Liver (tissue), 9 donors: Measurements from ENCODE around the gene ACTR10. TPM values are rescaled to one million over a fixed set of nuclear protein-coding genes. Genes with fewer than 3 reads are reported as not detected.
A peak's percentile ranks its signal among the peaks of the same experiment; 100 is the strongest.

Experiments
- DNase-seq: peaks from one replicate; pipeline ENCODE4 v3.0.0-alpha.2; 2017; ENCODE audit warnings: low spot score
- H3K27ac ChIP-seq, 2 donors: one replicate each; pipeline ENCODE4 v1.7.0; 2013; ENCODE audit warnings: inconsistent platforms in 2 of 2, low read length in 2 of 2, control low read depth in 1 of 2, low read depth in 1 of 2, mild to moderate bottlenecking in 1 of 2
- H3K27me3 ChIP-seq, 4 donors: one replicate each; pipeline versions ENCODE4 v1.6.1 to v1.7.0; 2013; ENCODE audit warnings: low read length in 3 of 4, inconsistent platforms in 1 of 4, mild to moderate bottlenecking in 1 of 4, moderate library complexity in 1 of 4; ENCODE audit not compliant: control insufficient read depth in 4 of 4, insufficient read depth in 4 of 4
- H3K36me3 ChIP-seq, 4 donors: one replicate each; pipeline versions ENCODE4 v1.6.1 to v1.7.0; 2013; ENCODE audit warnings: low read length in 3 of 4, mild to moderate bottlenecking in 3 of 4, low read depth in 1 of 4, moderate library complexity in 1 of 4; ENCODE audit not compliant: control insufficient read depth in 4 of 4, insufficient read depth in 3 of 4
- H3K4me1 ChIP-seq, 4 donors: one replicate each; pipeline versions ENCODE4 v1.6.1 to v1.7.0; 2013; ENCODE audit warnings: low read length in 3 of 4, mild to moderate bottlenecking in 3 of 4, moderate library complexity in 1 of 4; ENCODE audit not compliant: control insufficient read depth in 4 of 4, insufficient read depth in 4 of 4
- H3K4me3 ChIP-seq, 3 donors: one replicate each; pipeline versions ENCODE4 v1.6.1 to v1.7.0; 2013; ENCODE audit warnings: low read length in 3 of 3, control low read depth in 1 of 3, low read depth in 1 of 3, mild to moderate bottlenecking in 1 of 3
- H3K9ac ChIP-seq, 2 donors: one replicate each; pipeline ENCODE4 v1.7.0; 2013; ENCODE audit warnings: low read length in 2 of 2, mild to moderate bottlenecking in 2 of 2, moderate library complexity in 2 of 2, control low read depth in 1 of 2, low read depth in 1 of 2
- H3K9me3 ChIP-seq, 4 donors: one replicate each; pipeline versions ENCODE4 v1.6.1 to v1.7.0; 2013; ENCODE audit warnings: low read length in 3 of 4; ENCODE audit not compliant: control insufficient read depth in 4 of 4
- CTCF ChIP-seq: fragments of 150-350 bp; IDR thresholded peaks from 2 replicates; pipeline ENCODE4 v1.5.1; 2017; ENCODE audit warnings: improper control_type of control experiment, low read depth, low read length; ENCODE audit not compliant: missing input control
- EGR1 ChIP-seq, 2 donors: IDR thresholded peaks; 2 replicates each; pipeline ENCODE4 v1.6.1; 2016 to 2018; ENCODE audit warnings: antibody characterized with exemption in 2 of 2, low read depth in 2 of 2
- FOXA1 ChIP-seq: IDR thresholded peaks from 2 replicates; pipeline ENCODE4 v1.6.1; 2016; ENCODE audit warnings: antibody characterized with exemption
- FOXA2 ChIP-seq: IDR thresholded peaks from 2 replicates; pipeline ENCODE4 v1.6.1; 2016; ENCODE audit warnings: antibody characterized with exemption
- GABPA ChIP-seq, 2 donors: IDR thresholded peaks in 1 of 2; conservative IDR thresholded peaks in 1 of 2; 2 replicates each; pipeline ENCODE4 v1.6.1; 2016; ENCODE audit warnings: antibody characterized with exemption in 2 of 2, mild to moderate bottlenecking in 1 of 2, moderate library complexity in 1 of 2
- HNF4A ChIP-seq, 2 donors: conservative IDR thresholded peaks; 2 replicates each; pipeline ENCODE4 v1.6.1; 2016; ENCODE audit warnings: antibody characterized with exemption in 2 of 2, mild to moderate bottlenecking in 2 of 2
- HNF4G ChIP-seq: IDR thresholded peaks from 2 replicates; pipeline ENCODE4 v1.6.1; 2016; ENCODE audit warnings: antibody characterized with exemption
- NR2F2 ChIP-seq: IDR thresholded peaks from 2 replicates; pipeline ENCODE4 v1.6.1; 2016; ENCODE audit warnings: antibody characterized with exemption
- REST ChIP-seq: IDR thresholded peaks from 2 replicates; pipeline ENCODE4 v1.6.1; 2016; ENCODE audit warnings: antibody characterized with exemption, mild to moderate bottlenecking
- RXRA ChIP-seq, 2 donors: IDR thresholded peaks; 2 replicates each; pipeline ENCODE4 v1.6.1; 2017 to 2018; ENCODE audit warnings: antibody characterized with exemption in 2 of 2, mild to moderate bottlenecking in 1 of 2
- SP1 ChIP-seq: IDR thresholded peaks from 2 replicates; pipeline ENCODE4 v1.6.1; 2018; ENCODE audit warnings: antibody characterized with exemption, mild to moderate bottlenecking
- TAF1 ChIP-seq: conservative IDR thresholded peaks from 2 replicates; pipeline ENCODE4 v1.6.1; 2016; ENCODE audit warnings: antibody characterized with exemption, mild to moderate bottlenecking
- YY1 ChIP-seq: IDR thresholded peaks from 2 replicates; pipeline ENCODE4 v1.6.1; 2016; ENCODE audit warnings: antibody characterized with exemption, mild to moderate bottlenecking
- ZBTB33 ChIP-seq: IDR thresholded peaks from 2 replicates; pipeline ENCODE4 v1.6.1; 2016; ENCODE audit warnings: antibody characterized with exemption
- WGBS: extraction: QIAGEN DNeasy Blood & Tissue Kit; methylation state at CpG from one replicate; pipeline ENCODE4 v1.1.7; 2013; 5-methylcytosine and 5-hydroxymethylcytosine counted together
- polyA plus RNA-seq, 2 donors: library from polyadenylated mRNA; stranded (reverse) in 1 of 2; unstranded in 1 of 2; fragments of 200-250 nt in 1 of 2; fragments of >200 nt in 1 of 2; fragmentation: Nextera tagmentation in 1 of 2; extraction: Ambion mirVana in 1 of 2; gene quantifications; one replicate each; pipeline versions ENCODE4 v1.2.1 to v1.2.3, GENCODE V29; 2013 to 2015
- total RNA-seq, 2 donors: library from RNA; depleted of rRNA; stranded (reverse); fragments of >200 nt; gene quantifications; one replicate each; pipeline ENCODE4 v1.2.3, GENCODE V29; 2014
- TF ChIP-seq, protein P1 (sequence below): IDR thresholded peaks from 2 replicates; pipeline ENCODE4 v1.6.1; 2016; ENCODE audit warnings: antibody characterized with exemption
- TF ChIP-seq, protein P2 (sequence below): IDR thresholded peaks from 2 replicates; pipeline ENCODE4 v1.6.1; 2016; ENCODE audit warnings: antibody characterized with exemption
- donor health status: healthy.
- donor health status: healthy.
- donor health status: healthy.
- donor health status: healthy.
- donor health status: healthy.

The ACTR10 gene
- total and polyA plus RNA-seq, 4 donors, result 19.2 to 42.0 (median 25.2) TPM

GRCh38 chr14:58280954-58281787 lies 81.2 kb downstream of the ACTR10 start:
- peak overlapping the region in 1 of 2 donors; percentile 10 for H3K9ac ChIP-seq
- WGBS, result 24% methylated on average over 4 of the region's 4 CpGs
- H3K9me3 ChIP-seq, result no peaks in the 10 kb centered on the region
- H3K36me3 ChIP-seq, result peaks cover 7 to 19% (median 13%) of the 10 kb centered on the region in 4 donors
- H3K27ac ChIP-seq, result peak overlapping the region; percentile 61 to 79
- DNase-seq, result no peak
- TF ChIP-seq YY1 (peak; percentile 49), GABPA (IDR thresholded peaks at IDR 0.05 in 1 of 2, conservative IDR thresholded peaks at IDR 0.05 in 1 of 2) (no peak), SP1 (peak; percentile 54), TAF1 (no peak), CTCF (no peak), REST (peak; percentile 38), RXRA (IDR thresholded peaks at IDR 0.05) (peak in 1 of 2 donors; percentile 5)
- TF ChIP-seq, protein P1, sequence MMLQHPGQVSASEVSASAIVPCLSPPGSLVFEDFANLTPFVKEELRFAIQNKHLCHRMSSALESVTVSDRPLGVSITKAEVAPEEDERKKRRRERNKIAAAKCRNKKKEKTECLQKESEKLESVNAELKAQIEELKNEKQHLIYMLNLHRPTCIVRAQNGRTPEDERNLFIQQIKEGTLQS, result peak; percentile 7
- H3K4me1 ChIP-seq, result peaks cover 10 to 46% (median 38%) of the 10 kb centered on the region in 4 donors
- H3K4me3 ChIP-seq, result no peak overlapping the region
- H3K27me3 ChIP-seq, result no peaks in the 10 kb centered on the region

DNA sequence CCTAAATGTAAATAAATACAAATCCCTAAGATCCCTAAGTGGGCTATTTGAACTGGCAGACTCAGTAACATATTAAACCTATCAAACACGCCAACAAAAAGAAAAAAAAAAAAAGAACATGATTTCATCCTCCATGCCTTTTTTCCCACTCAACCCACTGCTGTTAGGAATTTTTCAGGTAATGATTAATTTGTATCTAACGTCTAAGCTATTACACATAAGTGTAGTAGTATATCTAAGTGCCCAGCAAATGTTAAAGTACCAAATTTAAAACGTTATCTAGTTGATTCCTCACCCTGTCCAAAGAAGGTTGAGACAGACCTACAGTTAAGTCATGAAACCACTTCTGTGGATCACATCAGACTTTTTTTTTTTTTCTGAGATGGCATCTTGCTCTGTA lies 82.0 kb downstream of the ACTR10 start:
- H3K27ac ChIP-seq, result peak overlapping the region; percentile 61 to 79
- no peak for DNase-seq
- no peak overlapping the region for H3K4me3 ChIP-seq
- H3K27me3 ChIP-seq, result no peaks in the 10 kb centered on the region
- no peak for TF ChIP-seq HNF4G
- TF ChIP-seq NR2F2, result no peak
- no peak for TF ChIP-seq FOXA1
- TF ChIP-seq GABPA (IDR thresholded peaks at IDR 0.05 in 1 of 2, conservative IDR thresholded peaks at IDR 0.05 in 1 of 2), result no peak
- TF ChIP-seq HNF4A (conservative IDR thresholded peaks at IDR 0.05), result peak in 1 of 2 donors; percentile 23
- TF ChIP-seq, protein P2, sequence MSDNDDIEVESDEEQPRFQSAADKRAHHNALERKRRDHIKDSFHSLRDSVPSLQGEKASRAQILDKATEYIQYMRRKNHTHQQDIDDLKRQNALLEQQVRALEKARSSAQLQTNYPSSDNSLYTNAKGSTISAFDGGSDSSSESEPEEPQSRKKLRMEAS, result no peak
- peak; percentile 5 for TF ChIP-seq ZBTB33
- no peak for TF ChIP-seq FOXA2
- TF ChIP-seq YY1, result peak; percentile 69
- no peak for TF ChIP-seq REST
- no peak for TF ChIP-seq EGR1 (IDR thresholded peaks at IDR 0.05; ENCODE audit: low read depth in 2 of 2)
- no peak overlapping the region for H3K9ac ChIP-seq
- peaks cover 15 to 47% (median 41%) of the 10 kb centered on the region in 4 donors for H3K4me1 ChIP-seq
- H3K9me3 ChIP-seq, result no peaks in the 10 kb centered on the region
- H3K36me3 ChIP-seq, result peaks cover 8 to 19% (median 13%) of the 10 kb centered on the region in 4 donors
- 22% methylated on average over 3 of the region's 3 CpGs for WGBS
